ENCODE measurements around the gene SHC2.

SHC2 gene

GRCh38 chr19:435707-436412 is 25.0 kb downstream of the SHC2 start:
- no peaks in the 10 kb centered on the region for H3F3A ChIP-seq (ENCODE audit: insufficient read depth, low read length)
- no peak overlapping the region for H3K4me2 ChIP-seq (ENCODE audit: low read length)
- H3K4me1 ChIP-seq (ENCODE audit: insufficient read depth, low read length, severe bottlenecking) = no peaks in the 10 kb centered on the region
- no peak overlapping the region for H3K9ac ChIP-seq (ENCODE audit: low read length)
- no peaks in the 10 kb centered on the region for H3K9me2 ChIP-seq (ENCODE audit: low read depth, low read length)
- no peak overlapping the region for H3K27ac ChIP-seq (ENCODE audit: low read depth, low read length, poor library complexity, severe bottlenecking)
- no peaks in the 10 kb centered on the region for H3K79me2 ChIP-seq (ENCODE audit: insufficient read depth, low read length)
- H3K9me3 ChIP-seq (ENCODE audit: low read length) = no peaks in the 10 kb centered on the region
- no peak overlapping the region for H2AFZ ChIP-seq (ENCODE audit: low read length)
- TF ChIP-seq EZH2 (IDR thresholded peaks at IDR 0.05; ENCODE audit: borderline replicate concordance, low read length) = no peak
- no peak for TF ChIP-seq CTCF (IDR thresholded peaks at IDR 0.05; ENCODE audit: low read length)
- H3K4me3 ChIP-seq (ENCODE audit: low read depth, low read length, poor library complexity, severe bottlenecking) = no peak overlapping the region
- no peaks in the 10 kb centered on the region for H4K20me1 ChIP-seq (ENCODE audit: insufficient read depth, low read length)
- no peaks in the 10 kb centered on the region; the same call in 1 of the 2 replicates for H3K27me3 ChIP-seq (ENCODE audit: insufficient read depth, low read length)
- no peaks in the 10 kb centered on the region for H3K36me3 ChIP-seq (ENCODE audit: insufficient read depth, low read length)

- Histone ChIP-seq H3K79me2 (ENCODE audit: insufficient read depth, low read length) (no peaks in the 10 kb centered on the region), H3K27ac (ENCODE audit: low read depth, low read length, poor library complexity, severe bottlenecking) (no peak overlapping the region), H3K4me3 (ENCODE audit: low read depth, low read length, poor library complexity, severe bottlenecking) (no peak overlapping the region), H3K36me3 (ENCODE audit: insufficient read depth, low read length) (no peaks in the 10 kb centered on the region), H3K9me3 (ENCODE audit: low read length) (no peaks in the 10 kb centered on the region), H3K27me3 (ENCODE audit: insufficient read depth, low read length) (no peaks in the 10 kb centered on the region; the same call in 1 of the 2 replicates), H3K9me2 (ENCODE audit: low read depth, low read length) (no peaks in the 10 kb centered on the region), H2AFZ (ENCODE audit: low read length) (no peak overlapping the region), H3K9ac (ENCODE audit: low read length) (no peak overlapping the region), H4K20me1 (ENCODE audit: insufficient read depth, low read length) (no peaks in the 10 kb centered on the region), H3K4me2 (ENCODE audit: low read length) (no peak overlapping the region), H3F3A (ENCODE audit: insufficient read depth, low read length) (no peaks in the 10 kb centered on the region), H3K4me1 (ENCODE audit: insufficient read depth, low read length, severe bottlenecking) (no peaks in the 10 kb centered on the region)
- TF ChIP-seq CTCF (IDR thresholded peaks at IDR 0.05; ENCODE audit: low read length) (no peak), EZH2 (IDR thresholded peaks at IDR 0.05; ENCODE audit: borderline replicate concordance, low read length) (no peak)
Measured at GRCh38 chr19:435056-435706, 25.7 kb downstream of the SHC2 start.

GRCh38 chr19:434152-434960 is 26.5 kb downstream of the SHC2 start:
- H3F3A ChIP-seq (ENCODE audit: insufficient read depth, low read length) = no peaks in the 10 kb centered on the region
- no peak overlapping the region for H3K27ac ChIP-seq (ENCODE audit: low read depth, low read length, poor library complexity, severe bottlenecking)
- TF ChIP-seq CTCF (IDR thresholded peaks at IDR 0.05; ENCODE audit: low read length) (no peak), EZH2 (IDR thresholded peaks at IDR 0.05; ENCODE audit: borderline replicate concordance, low read length) (no peak)
- no peak overlapping the region for H3K9ac ChIP-seq (ENCODE audit: low read length)
- no peaks in the 10 kb centered on the region for H3K36me3 ChIP-seq (ENCODE audit: insufficient read depth, low read length)
- no peaks in the 10 kb centered on the region for H3K9me3 ChIP-seq (ENCODE audit: low read length)
- no peak overlapping the region for H3K4me3 ChIP-seq (ENCODE audit: low read depth, low read length, poor library complexity, severe bottlenecking)
- H3K27me3 ChIP-seq (ENCODE audit: insufficient read depth, low read length) = no peaks in the 10 kb centered on the region; the same call in 1 of the 2 replicates
- H3K4me1 ChIP-seq (ENCODE audit: insufficient read depth, low read length, severe bottlenecking) = no peaks in the 10 kb centered on the region
- H3K4me2 ChIP-seq (ENCODE audit: low read length) = no peak overlapping the region
- H3K9me2 ChIP-seq (ENCODE audit: low read depth, low read length) = no peaks in the 10 kb centered on the region
- H2AFZ ChIP-seq (ENCODE audit: low read length) = no peak overlapping the region
- H3K79me2 ChIP-seq (ENCODE audit: insufficient read depth, low read length) = no peaks in the 10 kb centered on the region
- no peaks in the 10 kb centered on the region for H4K20me1 ChIP-seq (ENCODE audit: insufficient read depth, low read length)
